Brain microvascular endothelial cell (primary cell): Measurements from ENCODE around the gene CENPP.

Experiments used
- DNase-seq: peaks from one replicate; pipeline ENCODE4 v3.0.0-alpha.2; 2020
- H3K27ac ChIP-seq: fragments of 250-450 bp; sonication (Bioruptor Pico); 2 replicates; pipeline ENCODE4 v1.5.1; 2020; ENCODE audit warnings: mild to moderate bottlenecking, moderate library complexity
- H3K27me3 ChIP-seq: fragments of 250-450 bp; sonication (Bioruptor Pico); replicated peaks from 2 replicates; pipeline ENCODE4 v1.5.1; 2020; ENCODE audit warnings: mild to moderate bottlenecking
- H3K36me3 ChIP-seq: fragments of 250-450 bp; sonication (Bioruptor Pico); replicated peaks from 2 replicates; pipeline ENCODE4 v1.5.1; 2020; ENCODE audit warnings: mild to moderate bottlenecking
- H3K4me3 ChIP-seq: 2 replicates; pipeline ENCODE4 v1.5.1; 2011; ENCODE audit warnings: low read depth, mild to moderate bottlenecking, control low read depth, low read length, moderate library complexity
- CTCF ChIP-seq: IDR thresholded peaks from 2 replicates; pipeline ENCODE4 v1.5.1; 2011; ENCODE audit warnings: low read depth, mild to moderate bottlenecking, moderate library complexity, low read length, control low read depth, inconsistent platforms; ENCODE audit errors: missing control alignments
- in situ Hi-C: cut with HindIII; loops from 2 replicates; pipeline ENCODE4 v1.10.0; 2017; ENCODE audit warnings: low sequenced_read_pairs, low pct_ligation_motif_present

CENPP gene

GRCh38 chr9:92666236-92666635 lies 340.5 kb downstream of the CENPP start:
- Histone ChIP-seq H3K27me3 (no peaks in the 10 kb centered on the region), H3K4me3 (no peak overlapping the region), H3K36me3 (peaks cover 10% of the 10 kb centered on the region), H3K27ac (no peak overlapping the region)
- no peak for DNase-seq
- in situ Hi-C loops, result no loop called here
- no peak for TF ChIP-seq CTCF

- in situ Hi-C loops, result no loop called here
- Histone ChIP-seq H3K36me3 (peaks cover 10% of the 10 kb centered on the region), H3K27me3 (no peaks in the 10 kb centered on the region), H3K4me3 (no peak overlapping the region), H3K27ac (no peak overlapping the region)
- no peak for DNase-seq
- no peak for TF ChIP-seq CTCF
Measured at GRCh38 chr9:92666912-92667532, 341.3 kb downstream of the CENPP start.

GRCh38 chr9:92668746-92669526 lies 343.2 kb downstream of the CENPP start:
- H3K27ac ChIP-seq, result peak overlapping the region; percentile 97
- H3K27me3 ChIP-seq, result no peaks in the 10 kb centered on the region
- in situ Hi-C loops, result no loop called here
- H3K4me3 ChIP-seq, result peak overlapping the region; percentile 91
- no peak for TF ChIP-seq CTCF
- peak; percentile 73 for DNase-seq
- peaks cover 7% of the 10 kb centered on the region for H3K36me3 ChIP-seq

- peaks cover 7% of the 10 kb centered on the region for H3K36me3 ChIP-seq
- no peaks in the 10 kb centered on the region for H3K27me3 ChIP-seq
- no peak for DNase-seq
- H3K27ac ChIP-seq, result peak overlapping the region; percentile 97
- peak overlapping the region; percentile 91 for H3K4me3 ChIP-seq
- no peak for TF ChIP-seq CTCF
- in situ Hi-C loops, result no loop called here
Measured at GRCh38 chr9:92669527-92669889, 343.8 kb downstream of the CENPP start.
